HepG2 (cell line): Measurements from ENCODE around the gene ACADSB. TPM values are rescaled to one million over a fixed set of nuclear protein-coding genes. Genes with fewer than 3 reads are reported as not detected.

ENCODE experiments used
- ATAC-seq: fragments of 200-7000 bp; cut with Tn5 transposase; 3 replicates; pipeline ENCODE4 v1.9.1; 2020; ENCODE audit warnings: mild to moderate bottlenecking, moderate library complexity
- BruUV-seq: library from RNA; stranded (reverse); fragments of 400-500 nt; replicated peaks from 2 replicates; lab custom pipeline; 2021; lab: Mats Ljungman, UMichigan
- CTCF ChIA-PET: fragments of 300-600 bp; formaldehyde crosslinking; extraction: SDS; loops from one replicate; lab custom pipeline; 2021; ENCODE audit warnings: low total read pairs, inconsistent platforms, low intra/inter-chr PET ratio; lab: Yijun Ruan, JAX
- POLR2A ChIA-PET: fragments of 350-600 bp; sonication (Branson Sonifier 250); formaldehyde crosslinking; loops from one replicate; lab custom pipeline; 2020; ENCODE audit warnings: antibody characterized with exemption, inconsistent platforms; lab: Yijun Ruan, JAX
- DNase-seq: peaks from one replicate; pipeline ENCODE4 v3.0.0-alpha.2; 2015; ENCODE audit warnings: low spot score
- FAIRE-seq: peaks from 3 replicates; lab custom pipeline; 2011; peaks lifted over from hg19 to GRCh38; lab: Jason Lieb, UNC
- H2AFZ ChIP-seq: one replicate; pipeline ENCODE4 v1.6.1; 2011; ENCODE audit warnings: low read length, inconsistent platforms
- H3K27ac ChIP-seq: fragments of 300-600 bp; 3 replicates; pipeline ENCODE4 v1.8.0; 2011; ENCODE audit warnings: mixed run types, mild to moderate bottlenecking, mixed read lengths, low read length, inconsistent platforms; ENCODE audit not compliant: insufficient read depth; ENCODE audit errors: extremely low read length
- H3K27me3 ChIP-seq, 2 experiments: fragments of 200-600 bp in 1 of 2; 2 replicates in 1 of 2; 3 replicates in 1 of 2; pipeline versions ENCODE4 v1.6.0 to v1.8.0; 2011; ENCODE audit warnings: low read length in 2 of 2, mild to moderate bottlenecking in 2 of 2, moderate library complexity in 2 of 2, inconsistent platforms in 1 of 2; ENCODE audit not compliant: insufficient read depth in 2 of 2, control insufficient read depth in 1 of 2
- H3K36me3 ChIP-seq, 2 experiments: fragments of 200-600 bp in 1 of 2; replicated peaks in 1 of 2; 2 replicates in 1 of 2; 3 replicates in 1 of 2; pipeline versions ENCODE4 v1.5.1 to v1.8.0; 2011; ENCODE audit warnings: low read length in 2 of 2, inconsistent platforms in 1 of 2; ENCODE audit not compliant: insufficient read depth in 2 of 2, control insufficient read depth in 1 of 2
- H3K4me1 ChIP-seq: 2 replicates; pipeline ENCODE4 v1.5.1; 2012; ENCODE audit warnings: low read length, inconsistent platforms; ENCODE audit not compliant: insufficient read depth
- H3K4me2 ChIP-seq: 2 replicates; pipeline ENCODE4 v1.6.0; 2011; ENCODE audit warnings: low read depth, low read length, inconsistent platforms
- H3K4me3 ChIP-seq, 3 experiments: fragments of 200-600 bp in 1 of 3; sonication (generic), shearing (Covaris generic) in 1 of 3; replicated peaks in 1 of 3; 2 replicates each; pipeline ENCODE4 v1.5.1; 2011 to 2016; ENCODE audit warnings: low read length in 3 of 3, inconsistent platforms in 2 of 3, low read depth in 2 of 3, mild to moderate bottlenecking in 2 of 3, control low read depth in 1 of 3, mixed read lengths in 1 of 3; ENCODE audit not compliant: insufficient read depth in 1 of 3
- H3K79me2 ChIP-seq: one replicate; pipeline ENCODE4 v1.6.1; 2011; ENCODE audit warnings: low read length, inconsistent platforms; ENCODE audit not compliant: insufficient read depth
- H3K9ac ChIP-seq: 2 replicates; pipeline ENCODE4 v1.6.0; 2011; ENCODE audit warnings: mild to moderate bottlenecking, low read depth, low read length, inconsistent platforms; ENCODE audit not compliant: insufficient read depth
- H3K9me3 ChIP-seq: 2 replicates; pipeline ENCODE4 v1.5.1; 2012; ENCODE audit warnings: mild to moderate bottlenecking, low read length
- H4K20me1 ChIP-seq: 2 replicates; pipeline ENCODE4 v1.6.0; 2011; ENCODE audit warnings: inconsistent platforms, mild to moderate bottlenecking, low read length, moderate library complexity; ENCODE audit not compliant: insufficient read depth
- ATF7 ChIP-seq, 2 experiments: fragments of 450-650 bp in 1 of 2; sonication (generic) in 1 of 2; formaldehyde crosslinking in 1 of 2; IDR thresholded peaks; 2 replicates each; pipeline versions ENCODE4 v1.4.0 to v1.6.1; 2016 to 2020; ENCODE audit warnings: antibody characterized with exemption in 1 of 2, mild to moderate bottlenecking in 1 of 2, missing genetic modification reagents in 1 of 2
- CSRNP1 ChIP-seq: sonication (generic); formaldehyde crosslinking; IDR thresholded peaks from 2 replicates; pipeline ENCODE4 v1.8.1; 2023; ENCODE audit warnings: mild to moderate bottlenecking, missing genetic modification reagents
- FUBP1 ChIP-seq: sonication (generic); formaldehyde crosslinking; IDR thresholded peaks from 2 replicates; pipeline ENCODE4 v1.5.1; 2020; ENCODE audit warnings: missing genetic modification reagents, mild to moderate bottlenecking, borderline replicate concordance
- GPN1 ChIP-seq: sonication (generic); formaldehyde crosslinking; IDR thresholded peaks from 2 replicates; pipeline ENCODE4 v1.5.1; 2020; ENCODE audit warnings: missing genetic modification reagents, borderline replicate concordance
- KAT8 ChIP-seq: IDR thresholded peaks from 2 replicates; pipeline ENCODE4 v1.6.1; 2016; ENCODE audit warnings: missing genetic modification reagents, missing compliant biosample characterization
- NFKBIZ ChIP-seq: IDR thresholded peaks from 2 replicates; pipeline ENCODE4 v1.6.1; 2018; ENCODE audit warnings: missing genetic modification reagents, missing compliant biosample characterization
- SOX13 ChIP-seq, 3 experiments: fragments of 450-650 bp in 1 of 3; sonication (generic) in 1 of 3; formaldehyde crosslinking in 1 of 3; IDR thresholded peaks in 2 of 3; conservative IDR thresholded peaks in 1 of 3; 2 replicates each; pipeline versions ENCODE4 v1.5.0 to v1.6.1; 2016 to 2020; ENCODE audit warnings: antibody characterized with exemption in 1 of 3, mild to moderate bottlenecking in 1 of 3, missing compliant biosample characterization in 1 of 3, missing genetic modification reagents in 1 of 3, moderate library complexity in 1 of 3
- ZNF160 ChIP-seq: sonication (generic); formaldehyde crosslinking; IDR thresholded peaks from 2 replicates; pipeline ENCODE4 v1.8.0; 2022; ENCODE audit warnings: mild to moderate bottlenecking, inconsistent platforms, missing genetic modification reagents
- ZNF17 ChIP-seq: sonication (generic); formaldehyde crosslinking; IDR thresholded peaks from 2 replicates; pipeline ENCODE4 v1.5.0; 2020; ENCODE audit warnings: mild to moderate bottlenecking, missing genetic modification reagents
- ZNF562 ChIP-seq: sonication (generic); formaldehyde crosslinking; IDR thresholded peaks from 2 replicates; pipeline ENCODE4 v1.8.0; 2022; ENCODE audit warnings: missing genetic modification reagents, borderline replicate concordance
- ZNF788 ChIP-seq: sonication (generic); formaldehyde crosslinking; IDR thresholded peaks from 2 replicates; pipeline ENCODE4 v1.5.0; 2020; ENCODE audit warnings: mild to moderate bottlenecking, missing genetic modification reagents, borderline replicate concordance
- WGBS: methylation state at CpG from one replicate; pipeline ENCODE4 v1.1.6; 2017; ENCODE audit warnings: low lambda C conversion rate; 5-methylcytosine and 5-hydroxymethylcytosine counted together
- in situ Hi-C: cut with HindIII; loops from 2 replicates; pipeline ENCODE4 v1.10.0; 2017; ENCODE audit warnings: low pct_unique_long_range_greater_than_20kb; ENCODE audit not compliant: extremely low pct_ligation_motif_present
- intact Hi-C: fragments of 100-400 bp; cut with micrococcal nuclease; formaldehyde crosslinking; loops from one replicate; pipeline ENCODE4 v1.10.0; 2022; ENCODE audit not compliant: unreplicated experiment
- polyA plus RNA-seq, 8 experiments: library from polyadenylated mRNA; depleted of rRNA in 3 of 8; stranded (reverse) in 7 of 8; unstranded in 1 of 8; fragments of >200 nt; fragmentation: Illumina TruSeq in 4 of 8; extraction: Trizol in 4 of 8; gene quantifications; 2 replicates each; pipeline versions ENCODE4 v1.2.1 to v1.2.3, GENCODE V29; 2011 to 2016; ENCODE audit warnings: low read depth in 4 of 8, missing spikeins in 1 of 8, mixed read lengths in 1 of 8; ENCODE audit not compliant: insufficient read depth in 1 of 8
- total RNA-seq, 5 experiments: library from RNA; depleted of rRNA; stranded (reverse); fragments of >200 nt; fragmentation: Illumina TruSeq; extraction: Trizol; gene quantifications; 2 replicates each; pipeline ENCODE4 v1.2.3, GENCODE V29; 2016; ENCODE audit warnings: low read depth in 1 of 5

ACADSB gene
- total and polyA plus RNA-seq, 2 of the 13 experiments (the other 11 are each of a cell fraction or from before 2014, with no cell fraction given): 80.0 to 87.6 TPM

- no TSS peak for BruUV-seq
- Histone ChIP-seq H3K9me3 (no peaks in the 10 kb centered on the region), H3K9ac (no peak overlapping the region), H2AFZ (no peak overlapping the region), H3K27ac (no peak overlapping the region), H3K27me3 (no peaks in the 10 kb centered on the region), H4K20me1 (no peaks in the 10 kb centered on the region), H3K4me1 (peaks cover 27% of the 10 kb centered on the region), H3K36me3 (no peaks in the 10 kb centered on the region), H3K4me2 (no peak overlapping the region), H3K4me3 (no peak overlapping the region), H3K79me2 (no peaks in the 10 kb centered on the region)
- in situ Hi-C loops (no loop called here), intact Hi-C loops (no loop called here)
- FAIRE-seq (no peak), DNase-seq (no peak), ATAC-seq (no peak)
- 63% methylated on average over 3 of the region's 3 CpGs for WGBS
- CTCF ChIA-PET: no interaction called here
- TF ChIP-seq ATF7 (IDR thresholded peaks at IDR 0.05) (peak; percentile 66), ATF7 (CRISPR knock-in tag; IDR thresholded peaks at IDR 0.05) (no peak), ZNF17 (CRISPR knock-in tag) (no peak)
- POLR2A ChIA-PET: no interaction called here
These were observed 34.2 kb upstream of the ACADSB start for GRCh38 chr10:122974543-122975064.

GRCh38 chr10:122980209-122981065 is 28.4 kb upstream of the ACADSB start, which contains the start of gene PSTK:
Gene PSTK, plus strand, starts transcription at chr10:122980401. Its CDS starts 79 bp downstream, at chr10:122980480.
- CTCF ChIA-PET: no interaction called here
- in situ Hi-C loops: no loop called here
- TF ChIP-seq CSRNP1 (no peak), ZNF160 (CRISPR knock-in tag) (peak; percentile 50; the same call in 1 of the 2 replicates), ZNF562 (CRISPR knock-in tag) (no peak), ZNF788 (CRISPR knock-in tag) (peak; percentile 95; the same call in 1 of the 2 replicates), KAT8 (CRISPR knock-in tag) (peak; percentile 91), NFKBIZ (CRISPR knock-in tag) (0 out of 2 replicates have a peak, but pooled peaks have one; percentile 23), GPN1 (no peak), SOX13 (IDR thresholded peaks at IDR 0.05) (no peak), SOX13 (CRISPR knock-in tag; conservative IDR thresholded peaks at IDR 0.05 in 1 of 2, IDR thresholded peaks at IDR 0.05 in 1 of 2) (no peak), FUBP1 (CRISPR knock-in tag) (no peak)

More at GRCh38 chr10:122980209-122981065, 28.4 kb upstream of the ACADSB start, which contains the start of gene PSTK:
- POLR2A ChIA-PET: interaction anchor here (0.9 to 6.4 kb wide), 9 partner anchors 9 to 173 kb away, joined by 3 to 37 read pairs (median 6); partner anchors contain the start of genes ACADSB, BUB3, C10orf88 and IKZF5
- intact Hi-C loops: no loop called here
- DNase-seq (peak; percentile 81), ATAC-seq (peak; percentile 96), FAIRE-seq (no peak)
- Histone ChIP-seq H3K9me3 (no peaks in the 10 kb centered on the region), H3K9ac (peak within 1 kb of the TSS; percentile 94), H3K4me2 (peak within 1 kb of the TSS; percentile 100), H3K27me3 (no peaks in the 10 kb centered on the region; a peak in 1 of 5 replicates), H4K20me1 (no peaks in the 10 kb centered on the region), H3K27ac (peak within 1 kb of the TSS; percentile 97), H3K36me3 (peaks cover 1 to 15% of the 10 kb centered on the region in 2 experiments; a peak in 2 of 5 replicates), H2AFZ (peak within 1 kb of the TSS; percentile 58), H3K79me2 (no peaks in the 10 kb centered on the region), H3K4me3 (peak within 1 kb of the TSS; percentile 72 to 95 (median 72)), H3K4me1 (peaks cover 28% of the 10 kb centered on the region)
- 6% methylated on average over 5 of the region's 73 CpGs for WGBS
- BruUV-seq: TSS peak; percentile 94
